GM19452 (cell line): ENCODE data around the gene OR51D1.

ENCODE experiments used
- ATAC-seq: cut with Tn5 transposase; IDR thresholded peaks from one replicate; pipeline ENCODE4 v1.9.1; 2021; ENCODE audit not compliant: unreplicated experiment

Gene OR51D1

GRCh38 chr11:4644233-4644632 is 7.0 kb downstream of the OR51D1 start:
- no peak for ATAC-seq

- ATAC-seq = no peak
Measured at GRCh38 chr11:4645974-4646373, 8.7 kb downstream of the OR51D1 start.

GRCh38 chr11:4647766-4648165 is 10.5 kb downstream of the OR51D1 start:
- no peak for ATAC-seq

GRCh38 chr11:4654635-4655369 is 17.5 kb downstream of the OR51D1 start:
- ATAC-seq = peak; percentile 71

GRCh38 chr11:4658629-4659445 is 21.6 kb downstream of the OR51D1 start:
- no peak for ATAC-seq

GRCh38 chr11:4662876-4663275 is 25.6 kb downstream of the OR51D1 start:
- no peak for ATAC-seq

GRCh38 chr11:4664183-4664582 is 26.9 kb downstream of the OR51D1 start:
- no peak for ATAC-seq

- ATAC-seq = no peak
Measured at GRCh38 chr11:4664786-4665185, 27.5 kb downstream of the OR51D1 start.

GRCh38 chr11:4665424-4665823 is 28.1 kb downstream of the OR51D1 start:
- ATAC-seq = no peak

- ATAC-seq = no peak
Measured at GRCh38 chr11:4671741-4672140, 34.5 kb downstream of the OR51D1 start.

GRCh38 chr11:4672470-4672869 is 35.2 kb downstream of the OR51D1 start:
- ATAC-seq = no peak

- no peak for ATAC-seq
Measured at GRCh38 chr11:4673781-4674180, 36.5 kb downstream of the OR51D1 start.

GRCh38 chr11:4677948-4678347 is 40.7 kb downstream of the OR51D1 start:
- ATAC-seq = no peak

GRCh38 chr11:4680341-4680740 is 43.1 kb downstream of the OR51D1 start:
- ATAC-seq = no peak

GRCh38 chr11:4682623-4683419 is 45.5 kb downstream of the OR51D1 start:
- ATAC-seq = no peak

GRCh38 chr11:4684631-4685285 is 47.5 kb downstream of the OR51D1 start:
- no peak for ATAC-seq
